ENCODE results near the gene NCF4.
A peak's percentile ranks its signal among the peaks of the same experiment; 100 is the strongest.

Gene NCF4

GRCh38 chr22:36838119-36839030 lies 22.4 kb upstream of the NCF4 start:
- DNase-seq (ENCODE audit: low read depth), result no peak

- no peak for DNase-seq (ENCODE audit: low read depth)
Measured at GRCh38 chr22:36839356-36840073, 21.3 kb upstream of the NCF4 start.

GRCh38 chr22:36840106-36840505 lies 20.7 kb upstream of the NCF4 start:
- DNase-seq (ENCODE audit: low read depth), result no peak

- no peak for DNase-seq (ENCODE audit: low read depth)
Measured at GRCh38 chr22:36846271-36846670, 14.5 kb upstream of the NCF4 start.

- no peak for DNase-seq (ENCODE audit: low read depth)
Measured at GRCh38 chr22:36846949-36847348, 13.9 kb upstream of the NCF4 start.

- DNase-seq (ENCODE audit: low read depth), result no peak
Measured at GRCh38 chr22:36850056-36850455, 10.8 kb upstream of the NCF4 start.

GRCh38 chr22:36850682-36851081 lies 10.1 kb upstream of the NCF4 start:
- DNase-seq (ENCODE audit: low read depth), result no peak

- DNase-seq (ENCODE audit: low read depth), result no peak
Measured at GRCh38 chr22:36852056-36852973, 8.5 kb upstream of the NCF4 start.

- DNase-seq (ENCODE audit: low read depth), result peak; percentile 57
Measured at GRCh38 chr22:36853407-36854099, 7.3 kb upstream of the NCF4 start.

- DNase-seq (ENCODE audit: low read depth), result no peak
Measured at GRCh38 chr22:36855478-36855877, 5.3 kb upstream of the NCF4 start.

GRCh38 chr22:36856121-36856791 lies 4.5 kb upstream of the NCF4 start:
- DNase-seq (ENCODE audit: low read depth), result peak; percentile 78

GRCh38 chr22:36856792-36857135 lies 4.0 kb upstream of the NCF4 start:
- DNase-seq (ENCODE audit: low read depth), result no peak

- no peak for DNase-seq (ENCODE audit: low read depth)
Measured at GRCh38 chr22:36858156-36858555, 2.6 kb upstream of the NCF4 start.

GRCh38 chr22:36858966-36859365 lies 1.8 kb upstream of the NCF4 start:
- DNase-seq (ENCODE audit: low read depth), result no peak

- no peak for DNase-seq (ENCODE audit: low read depth)
Measured at GRCh38 chr22:36860017-36860416, 789 bp upstream of the NCF4 start.

- no peak for DNase-seq (ENCODE audit: low read depth)
Measured at GRCh38 chr22:36860438-36860820, 377 bp upstream of the NCF4 start.

- no peak for DNase-seq (ENCODE audit: low read depth)
Measured at GRCh38 chr22:36862251-36863242, 1.7 kb downstream of the NCF4 start.

GRCh38 chr22:36863281-36863680 lies 2.5 kb downstream of the NCF4 start:
- no peak for DNase-seq (ENCODE audit: low read depth)

- DNase-seq (ENCODE audit: low read depth), result no peak
Measured at GRCh38 chr22:36863979-36864378, 3.2 kb downstream of the NCF4 start.

Measured in stimulated activated CD8-positive, alpha-beta memory T cell treated with anti-CD3 and anti-CD28 coated beads, Interleukin-12 subunit alpha, Interleukin-12 subunit beta, amount 100 ng/mL, for 4 hours (primary cell).